GM23338 (cell line): Measurements from ENCODE around the gene CCDC187.

Experiments
- CTCF ChIP-seq, 2 experiments: fragments of 200-600 bp in 1 of 2; sonication (generic) in 1 of 2; conservative IDR thresholded peaks; 2 replicates each; pipeline versions ENCODE4 v1.5.1 to v1.6.1; 2016 to 2017; ENCODE audit warnings: antibody characterized with exemption in 2 of 2, low read depth in 2 of 2, mild to moderate bottlenecking in 2 of 2, moderate library complexity in 1 of 2
- EZH2 ChIP-seq: fragments of 200-600 bp; sonication (generic); IDR thresholded peaks from one replicate; pipeline ENCODE4 v1.8.0; 2017; ENCODE audit warnings: antibody characterized with exemption, mild to moderate bottlenecking, low read depth; ENCODE audit not compliant: unreplicated experiment
- POLR2AphosphoS5 ChIP-seq: IDR thresholded peaks from 2 replicates; pipeline ENCODE4 v1.6.1; 2016; ENCODE audit warnings: antibody characterized with exemption, low read depth
- ZNF331 ChIP-seq: fragments of 250-450 bp; sonication (Bioruptor Pico); IDR thresholded peaks from 2 replicates; pipeline ENCODE4 v1.5.0; 2020; ENCODE audit warnings: low read depth, mild to moderate bottlenecking, moderate library complexity
- TF ChIP-seq, protein P1 (sequence below): IDR thresholded peaks from one replicate; pipeline ENCODE4 v1.6.1; 2018; ENCODE audit warnings: antibody characterized with exemption; ENCODE audit not compliant: unreplicated experiment

DNA sequence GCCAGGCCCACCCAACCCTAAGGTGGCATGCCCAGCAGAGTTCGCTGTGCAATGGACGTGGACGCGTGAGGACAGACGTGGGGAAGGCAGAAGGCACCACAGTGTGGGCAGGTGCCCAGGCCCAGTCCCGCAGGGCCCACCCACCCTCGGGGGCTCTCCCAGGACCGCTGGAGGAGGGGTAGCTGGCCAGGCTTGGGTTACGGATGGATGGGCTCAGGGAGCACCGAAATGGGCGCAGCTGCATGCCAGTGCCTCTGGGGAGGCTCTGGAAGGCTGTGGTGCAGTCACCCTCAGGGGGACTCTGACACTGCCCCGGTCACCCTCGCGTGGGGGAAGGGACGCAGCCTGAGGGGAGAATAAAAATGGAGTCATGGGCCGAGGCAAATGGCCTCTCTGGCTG, 13.8 kb upstream of the CCDC187 start:
- TF ChIP-seq POLR2AphosphoS5 (no peak), CTCF (conservative IDR thresholded peaks at IDR 0.05; ENCODE audit: low read depth in 2 of 2) (no peak), EZH2 (no peak), ZNF331 (CRISPR knock-in tag) (no peak)
- TF ChIP-seq, protein P1, sequence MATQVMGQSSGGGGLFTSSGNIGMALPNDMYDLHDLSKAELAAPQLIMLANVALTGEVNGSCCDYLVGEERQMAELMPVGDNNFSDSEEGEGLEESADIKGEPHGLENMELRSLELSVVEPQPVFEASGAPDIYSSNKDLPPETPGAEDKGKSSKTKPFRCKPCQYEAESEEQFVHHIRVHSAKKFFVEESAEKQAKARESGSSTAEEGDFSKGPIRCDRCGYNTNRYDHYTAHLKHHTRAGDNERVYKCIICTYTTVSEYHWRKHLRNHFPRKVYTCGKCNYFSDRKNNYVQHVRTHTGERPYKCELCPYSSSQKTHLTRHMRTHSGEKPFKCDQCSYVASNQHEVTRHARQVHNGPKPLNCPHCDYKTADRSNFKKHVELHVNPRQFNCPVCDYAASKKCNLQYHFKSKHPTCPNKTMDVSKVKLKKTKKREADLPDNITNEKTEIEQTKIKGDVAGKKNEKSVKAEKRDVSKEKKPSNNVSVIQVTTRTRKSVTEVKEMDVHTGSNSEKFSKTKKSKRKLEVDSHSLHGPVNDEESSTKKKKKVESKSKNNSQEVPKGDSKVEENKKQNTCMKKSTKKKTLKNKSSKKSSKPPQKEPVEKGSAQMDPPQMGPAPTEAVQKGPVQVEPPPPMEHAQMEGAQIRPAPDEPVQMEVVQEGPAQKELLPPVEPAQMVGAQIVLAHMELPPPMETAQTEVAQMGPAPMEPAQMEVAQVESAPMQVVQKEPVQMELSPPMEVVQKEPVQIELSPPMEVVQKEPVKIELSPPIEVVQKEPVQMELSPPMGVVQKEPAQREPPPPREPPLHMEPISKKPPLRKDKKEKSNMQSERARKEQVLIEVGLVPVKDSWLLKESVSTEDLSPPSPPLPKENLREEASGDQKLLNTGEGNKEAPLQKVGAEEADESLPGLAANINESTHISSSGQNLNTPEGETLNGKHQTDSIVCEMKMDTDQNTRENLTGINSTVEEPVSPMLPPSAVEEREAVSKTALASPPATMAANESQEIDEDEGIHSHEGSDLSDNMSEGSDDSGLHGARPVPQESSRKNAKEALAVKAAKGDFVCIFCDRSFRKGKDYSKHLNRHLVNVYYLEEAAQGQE = no peak
